Measurements from ENCODE around the gene COPE.

DNA sequence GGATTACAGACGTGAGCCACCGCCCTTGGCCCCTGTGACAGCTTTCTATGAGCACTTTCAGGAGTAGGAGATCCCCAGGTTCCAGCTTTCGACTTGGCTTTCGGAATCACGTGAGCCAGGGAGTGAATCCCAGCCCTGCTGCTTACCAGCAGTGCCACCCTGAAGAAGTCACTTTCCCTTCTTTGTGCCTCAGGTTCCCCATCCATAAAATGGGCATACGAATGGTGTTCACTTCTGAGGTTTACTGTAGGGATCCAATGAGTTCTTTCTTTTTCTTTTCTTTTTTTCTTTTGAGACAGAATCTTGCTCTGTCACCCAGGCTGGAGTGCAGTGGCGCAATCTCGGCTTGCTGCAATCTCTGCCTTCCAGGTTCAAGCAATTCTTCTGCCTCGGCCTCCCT, 26.1 kb upstream of the COPE start:
- TF ChIP-seq, protein P1, sequence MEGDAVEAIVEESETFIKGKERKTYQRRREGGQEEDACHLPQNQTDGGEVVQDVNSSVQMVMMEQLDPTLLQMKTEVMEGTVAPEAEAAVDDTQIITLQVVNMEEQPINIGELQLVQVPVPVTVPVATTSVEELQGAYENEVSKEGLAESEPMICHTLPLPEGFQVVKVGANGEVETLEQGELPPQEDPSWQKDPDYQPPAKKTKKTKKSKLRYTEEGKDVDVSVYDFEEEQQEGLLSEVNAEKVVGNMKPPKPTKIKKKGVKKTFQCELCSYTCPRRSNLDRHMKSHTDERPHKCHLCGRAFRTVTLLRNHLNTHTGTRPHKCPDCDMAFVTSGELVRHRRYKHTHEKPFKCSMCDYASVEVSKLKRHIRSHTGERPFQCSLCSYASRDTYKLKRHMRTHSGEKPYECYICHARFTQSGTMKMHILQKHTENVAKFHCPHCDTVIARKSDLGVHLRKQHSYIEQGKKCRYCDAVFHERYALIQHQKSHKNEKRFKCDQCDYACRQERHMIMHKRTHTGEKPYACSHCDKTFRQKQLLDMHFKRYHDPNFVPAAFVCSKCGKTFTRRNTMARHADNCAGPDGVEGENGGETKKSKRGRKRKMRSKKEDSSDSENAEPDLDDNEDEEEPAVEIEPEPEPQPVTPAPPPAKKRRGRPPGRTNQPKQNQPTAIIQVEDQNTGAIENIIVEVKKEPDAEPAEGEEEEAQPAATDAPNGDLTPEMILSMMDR (IDR thresholded peaks at IDR 0.05; ENCODE audit: low read depth, low read length) = no peak
- TF ChIP-seq EZH2phosphoT487 (IDR thresholded peaks at IDR 0.05; ENCODE audit: low read depth) = no peak

All from OCI-LY3 (cell line).